Loucy (cell line): Measurements from ENCODE around the gene LCOR.

Source experiments
- EZH2phosphoT487 ChIP-seq: fragments of 200-600 bp; IDR thresholded peaks from 2 replicates; pipeline ENCODE4 v1.6.1; 2018; ENCODE audit warnings: antibody characterized with exemption, mild to moderate bottlenecking, moderate library complexity, borderline replicate concordance
- TF ChIP-seq, protein P1 (sequence below): fragments of 200-600 bp; sonication (generic); conservative IDR thresholded peaks from 2 replicates; pipeline ENCODE4 v1.5.1; 2014; ENCODE audit warnings: mild to moderate bottlenecking, antibody characterized with exemption, low read length

DNA sequence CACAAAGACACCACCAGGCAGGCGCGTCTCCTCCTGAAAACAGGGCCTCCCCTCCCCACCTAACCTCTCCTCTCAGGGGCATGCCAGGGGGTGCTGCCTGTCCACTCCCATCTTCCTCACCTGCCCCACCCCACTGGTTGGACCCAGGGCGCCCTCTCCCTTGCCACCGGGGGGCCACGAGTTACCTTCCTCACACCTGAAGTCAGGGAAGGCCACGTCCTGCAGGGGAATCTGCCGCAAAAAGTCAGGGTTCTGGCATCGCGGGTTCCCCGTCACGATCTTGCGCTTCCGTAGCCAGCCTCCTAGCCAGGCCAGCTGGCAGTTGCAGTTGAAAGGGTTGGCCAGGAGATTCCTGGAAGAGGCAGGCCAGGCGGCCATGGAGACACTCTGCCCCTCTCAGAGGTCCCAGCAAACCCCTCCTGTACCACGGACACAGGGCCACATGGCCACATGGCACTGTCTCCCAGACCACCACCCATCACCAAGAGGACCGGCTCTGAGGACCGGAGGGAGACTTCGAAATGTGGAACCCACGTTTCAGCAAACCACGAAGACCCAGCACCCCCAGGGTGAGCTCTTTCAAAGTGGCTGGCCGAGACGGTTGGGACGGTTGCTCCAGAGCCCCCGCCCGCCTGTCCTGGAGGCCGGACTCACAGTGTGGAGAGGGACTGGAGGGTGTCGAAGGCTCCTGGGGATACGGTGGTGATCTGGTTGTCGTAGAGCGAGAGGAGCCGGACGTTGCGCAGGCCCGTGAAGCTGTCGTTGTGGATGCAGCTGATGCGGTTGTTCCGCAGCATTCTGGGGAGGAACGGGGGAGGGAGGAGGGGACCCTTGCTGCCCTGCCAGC lies 210.8 kb downstream of the LCOR start:
- TF ChIP-seq, protein P1, sequence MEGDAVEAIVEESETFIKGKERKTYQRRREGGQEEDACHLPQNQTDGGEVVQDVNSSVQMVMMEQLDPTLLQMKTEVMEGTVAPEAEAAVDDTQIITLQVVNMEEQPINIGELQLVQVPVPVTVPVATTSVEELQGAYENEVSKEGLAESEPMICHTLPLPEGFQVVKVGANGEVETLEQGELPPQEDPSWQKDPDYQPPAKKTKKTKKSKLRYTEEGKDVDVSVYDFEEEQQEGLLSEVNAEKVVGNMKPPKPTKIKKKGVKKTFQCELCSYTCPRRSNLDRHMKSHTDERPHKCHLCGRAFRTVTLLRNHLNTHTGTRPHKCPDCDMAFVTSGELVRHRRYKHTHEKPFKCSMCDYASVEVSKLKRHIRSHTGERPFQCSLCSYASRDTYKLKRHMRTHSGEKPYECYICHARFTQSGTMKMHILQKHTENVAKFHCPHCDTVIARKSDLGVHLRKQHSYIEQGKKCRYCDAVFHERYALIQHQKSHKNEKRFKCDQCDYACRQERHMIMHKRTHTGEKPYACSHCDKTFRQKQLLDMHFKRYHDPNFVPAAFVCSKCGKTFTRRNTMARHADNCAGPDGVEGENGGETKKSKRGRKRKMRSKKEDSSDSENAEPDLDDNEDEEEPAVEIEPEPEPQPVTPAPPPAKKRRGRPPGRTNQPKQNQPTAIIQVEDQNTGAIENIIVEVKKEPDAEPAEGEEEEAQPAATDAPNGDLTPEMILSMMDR = no peak
- no peak for TF ChIP-seq EZH2phosphoT487
